GM18505 (cell line): ENCODE results near the gene PIGR.

ENCODE experiments used
- ATAC-seq: cut with Tn5 transposase; IDR thresholded peaks from one replicate; pipeline ENCODE4 v1.9.1; 2021; ENCODE audit not compliant: unreplicated experiment
- POLR2A ChIP-seq: IDR thresholded peaks from 4 replicates; pipeline ENCODE4 v1.6.1; 2011; ENCODE audit warnings: borderline replicate concordance; ENCODE audit not compliant: insufficient read depth, insufficient read length; ENCODE audit errors: extremely low read depth

The PIGR gene

GRCh38 chr1:206946261-206946660 lies at the start of gene PIGR:
Gene PIGR, minus strand, starts transcription at chr1:206946466. Its CDS starts 5,935 bp downstream, at chr1:206940531.
- no peak for TF ChIP-seq POLR2A
- no peak for ATAC-seq

GRCh38 chr1:206992790-206993189 lies 46.5 kb upstream of the PIGR start:
- no peak for TF ChIP-seq POLR2A
- no peak for ATAC-seq

- no peak for TF ChIP-seq POLR2A
- no peak for ATAC-seq
Observed at GRCh38 chr1:206987873-206988272, 41.6 kb upstream of the PIGR start.

GRCh38 chr1:206986885-206987284 lies 40.6 kb upstream of the PIGR start:
- ATAC-seq = no peak
- no peak for TF ChIP-seq POLR2A

- no peak for ATAC-seq
Observed at GRCh38 chr1:206986402-206986801, 40.1 kb upstream of the PIGR start.

GRCh38 chr1:206985162-206985749 lies 39.0 kb upstream of the PIGR start:
- ATAC-seq = no peak
- no peak for TF ChIP-seq POLR2A

More at GRCh38 chr1:206986402-206986801, 40.1 kb upstream of the PIGR start:
- no peak for TF ChIP-seq POLR2A

- no peak for TF ChIP-seq POLR2A
- ATAC-seq = no peak
Observed at GRCh38 chr1:206982216-206982615, 36.0 kb upstream of the PIGR start.

- no peak for TF ChIP-seq POLR2A
Observed at GRCh38 chr1:206979379-206980043, 33.2 kb upstream of the PIGR start.

GRCh38 chr1:206978259-206978658 lies 32.0 kb upstream of the PIGR start:
- TF ChIP-seq POLR2A = no peak
- ATAC-seq = no peak

More at GRCh38 chr1:206979379-206980043, 33.2 kb upstream of the PIGR start:
- ATAC-seq = no peak

GRCh38 chr1:206975306-206975705 lies 29.0 kb upstream of the PIGR start:
- no peak for ATAC-seq
- no peak for TF ChIP-seq POLR2A

GRCh38 chr1:206974140-206974539 lies 27.9 kb upstream of the PIGR start:
- ATAC-seq = no peak
- no peak for TF ChIP-seq POLR2A

- TF ChIP-seq POLR2A = no peak
- ATAC-seq = no peak
Observed at GRCh38 chr1:206972728-206973127, 26.5 kb upstream of the PIGR start.

- no peak for ATAC-seq
- no peak for TF ChIP-seq POLR2A
Observed at GRCh38 chr1:206971029-206971655, 24.9 kb upstream of the PIGR start.

- ATAC-seq = no peak
- no peak for TF ChIP-seq POLR2A
Observed at GRCh38 chr1:206970446-206970845, 24.2 kb upstream of the PIGR start, which contains the start of gene FCAMR. Gene FCAMR, minus strand, starts transcription at chr1:206970460. Its CDS starts 335 bp downstream, at chr1:206970125.
